K562 (cell line): ENCODE results near the gene SERF2. TPM values are rescaled to one million over a fixed set of nuclear protein-coding genes. Genes with fewer than 3 reads are reported as not detected.

Experiments
- HEY1 ChIP-seq: fragments of 250-450 bp; sonication (Bioruptor Pico); IDR thresholded peaks from 2 replicates; pipeline ENCODE4 v1.5.0; 2020; ENCODE audit warnings: mild to moderate bottlenecking, moderate library complexity, borderline replicate concordance
- KHSRP ChIP-seq: fragments of 450-650 bp; IDR thresholded peaks from 2 replicates; pipeline ENCODE4 v1.6.1; 2017
- RERE ChIP-seq: sonication (generic); formaldehyde crosslinking; IDR thresholded peaks from 2 replicates; pipeline ENCODE4 v1.8.0; 2023; ENCODE audit warnings: missing genetic modification reagents, mild to moderate bottlenecking, borderline replicate concordance
- ZNF274 ChIP-seq: IDR thresholded peaks from 2 replicates; pipeline ENCODE4 v1.6.1; 2011; ENCODE audit warnings: low read depth, mild to moderate bottlenecking, low read length, moderate library complexity, borderline replicate concordance
- ZNF280B ChIP-seq: fragments of 250-450 bp; sonication (Bioruptor Pico); IDR thresholded peaks from 2 replicates; pipeline ENCODE4 v1.5.1; 2021; ENCODE audit warnings: mild to moderate bottlenecking
- polyA plus RNA-seq, 8 experiments: library from polyadenylated mRNA; depleted of rRNA in 4 of 8; stranded (reverse) in 5 of 8; unstranded in 3 of 8; fragments of >200 nt; fragmentation: Nextera tagmentation in 2 of 8; fragmentation: Illumina TruSeq in 1 of 8; extraction: Ambion mirVana in 2 of 8; extraction: Trizol in 1 of 8; gene quantifications; 2 replicates each; pipeline versions ENCODE4 v1.2.1 to v1.2.3, GENCODE V29; 2011 to 2014; ENCODE audit warnings: inconsistent platforms in 1 of 8, missing spikeins in 1 of 8
- total RNA-seq, 7 experiments: library from RNA; depleted of rRNA in 6 of 7; stranded (reverse); fragments of >200 nt in 6 of 7; fragmentation: Illumina TruSeq in 2 of 7; extraction: Trizol in 2 of 7; gene quantifications; 2 replicates each; pipeline versions ENCODE4 v1.2.1 to v1.2.3, GENCODE V29; 2011 to 2021; ENCODE audit warnings: low replicate concordance in 1 of 7
- TF ChIP-seq, protein P1 (sequence below): sonication (generic); formaldehyde crosslinking; IDR thresholded peaks from 2 replicates; pipeline ENCODE4 v1.8.0; 2022; ENCODE audit warnings: mild to moderate bottlenecking, low read depth, missing genetic modification reagents

The SERF2 gene
- total and polyA plus RNA-seq, 9 of the 15 experiments (the other 6 are each of a cell fraction or from before 2014, with no cell fraction given): 497 to 3,360 (median 867) TPM

DNA sequence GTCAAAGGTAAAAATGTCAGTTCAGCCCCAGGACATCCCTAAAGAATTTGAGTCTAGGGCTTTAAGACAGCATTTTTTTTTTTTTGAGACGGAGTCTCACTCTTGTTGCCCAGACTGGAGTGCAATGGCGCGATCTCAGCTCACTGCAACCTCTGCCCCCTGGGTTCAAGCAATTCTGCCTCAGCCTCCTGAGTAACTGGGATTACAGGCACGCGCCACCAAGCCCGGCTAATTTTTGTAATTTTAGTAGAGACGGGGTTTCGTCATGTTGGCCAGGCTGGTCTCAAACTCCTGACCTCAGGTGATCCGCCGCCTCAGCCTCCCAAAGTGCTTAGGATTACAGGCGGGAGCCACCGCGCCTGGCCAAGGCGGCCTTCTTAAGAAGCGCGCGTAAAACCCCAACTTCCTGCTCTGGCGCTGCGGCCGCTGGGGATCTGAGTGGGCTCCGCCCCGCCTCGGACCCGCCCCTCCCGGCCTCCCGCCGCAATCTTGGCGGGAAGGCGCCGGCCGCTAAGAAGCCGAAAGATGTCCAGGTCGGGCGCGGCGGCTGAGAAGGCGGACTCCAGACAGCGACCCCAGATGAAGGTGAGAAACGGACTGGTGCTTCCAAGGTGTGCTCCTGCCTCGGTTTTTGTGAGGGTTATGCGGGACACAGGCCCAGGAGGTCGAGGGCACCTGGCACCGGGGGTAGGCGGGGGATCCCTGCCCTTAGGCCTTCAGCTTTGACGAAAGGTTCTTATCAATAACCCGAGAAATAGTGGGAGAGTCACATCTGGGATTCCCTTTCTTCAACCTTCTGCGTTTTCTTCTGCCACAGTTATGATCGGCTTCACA is 34.6 kb downstream of the SERF2 start, which contains the start of gene WDR76 (continued):
- TF ChIP-seq KHSRP (no peak), ZNF274 (no peak), HEY1 (CRISPR knock-in tag) (no peak), ZNF280B (CRISPR knock-in tag) (no peak), RERE (CRISPR knock-in tag) (no peak)
- TF ChIP-seq, protein P1, sequence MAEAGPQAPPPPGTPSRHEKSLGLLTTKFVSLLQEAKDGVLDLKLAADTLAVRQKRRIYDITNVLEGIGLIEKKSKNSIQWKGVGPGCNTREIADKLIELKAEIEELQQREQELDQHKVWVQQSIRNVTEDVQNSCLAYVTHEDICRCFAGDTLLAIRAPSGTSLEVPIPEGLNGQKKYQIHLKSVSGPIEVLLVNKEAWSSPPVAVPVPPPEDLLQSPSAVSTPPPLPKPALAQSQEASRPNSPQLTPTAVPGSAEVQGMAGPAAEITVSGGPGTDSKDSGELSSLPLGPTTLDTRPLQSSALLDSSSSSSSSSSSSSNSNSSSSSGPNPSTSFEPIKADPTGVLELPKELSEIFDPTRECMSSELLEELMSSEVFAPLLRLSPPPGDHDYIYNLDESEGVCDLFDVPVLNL: peak; percentile 84; the same call in 1 of the 2 replicates
